Esophagus muscularis mucosa (tissue), 3 donors: ENCODE measurements around the gene HMOX1.

ENCODE experiments used
- CTCF ChIP-seq, 3 experiments: fragments of 200-600 bp in 2 of 3; fragments of 450-650 bp in 1 of 3; sonication (generic) in 2 of 3; IDR thresholded peaks; one replicate each; pipeline ENCODE4 v1.5.1; 2017 to 2019; ENCODE audit warnings: antibody characterized with exemption in 3 of 3, mild to moderate bottlenecking in 2 of 3, moderate library complexity in 1 of 3
- POLR2A ChIP-seq: fragments of 450-650 bp; IDR thresholded peaks from one replicate; pipeline ENCODE4 v1.6.1; 2017; ENCODE audit warnings: antibody characterized with exemption, moderate library complexity, mild to moderate bottlenecking, low read depth

DNA sequence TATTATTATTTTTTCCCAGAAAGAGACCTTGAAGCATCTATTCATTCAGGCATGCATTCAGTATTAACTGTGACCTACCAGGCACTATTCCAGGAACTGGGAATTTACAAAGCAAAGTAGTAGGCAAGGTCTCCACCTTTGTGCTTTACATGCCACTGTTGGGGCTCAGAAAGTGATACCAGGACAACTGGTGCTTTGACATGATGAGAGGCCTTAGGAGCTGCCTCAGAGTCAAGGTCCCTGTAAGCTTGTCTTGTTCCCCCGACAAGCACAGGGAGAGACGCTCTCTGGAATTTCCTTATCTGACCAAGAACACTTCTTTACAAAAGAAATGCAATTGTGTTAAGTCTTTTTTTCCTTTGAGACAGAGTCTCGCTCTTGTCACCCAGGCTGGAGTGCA, 2.3 kb upstream of the HMOX1 start:
- no peak for TF ChIP-seq CTCF (IDR thresholded peaks at IDR 0.05)
- no peak for TF ChIP-seq POLR2A
